Natural killer cell (primary cell): ENCODE results near the gene TOR1B. TPM values are rescaled to one million over a fixed set of nuclear protein-coding genes. Genes with fewer than 3 reads are reported as not detected.
"Not testable (repeated sequence)": the region's sequence is repeated elsewhere in the genome, so short reads cannot be mapped to it uniquely, and the experiment has no call there.

ENCODE experiments used
- ATAC-seq, 3 donors: fragments of 150-1000 bp in 2 of 3; fragments of 200-7000 bp in 1 of 3; cut with Tn5 transposase; 1 replicate in 1 of 3; 2 replicates in 2 of 3; pipeline ENCODE4 v1.10.0; 2021; ENCODE audit warnings: mild to moderate bottlenecking in 2 of 3, moderate library complexity in 2 of 3
- DNase-seq, 2 donors: peaks; one replicate each; pipeline versions ENCODE4 v3.0.0 to v3.0.0-alpha.2; 2013 to 2021; ENCODE audit warnings: mixed read lengths in 1 of 2
- H3K27ac ChIP-seq: one replicate; pipeline ENCODE4 v1.5.1; 2013; ENCODE audit warnings: mild to moderate bottlenecking, low read length
- H3K27me3 ChIP-seq: one replicate; pipeline ENCODE4 v1.6.1; 2013; ENCODE audit warnings: low read length; ENCODE audit not compliant: control insufficient read depth, insufficient read depth
- H3K36me3 ChIP-seq: one replicate; pipeline ENCODE4 v1.6.1; 2013; ENCODE audit warnings: low read length; ENCODE audit not compliant: control insufficient read depth, insufficient read depth
- H3K4me1 ChIP-seq: one replicate; pipeline ENCODE4 v1.6.1; 2013; ENCODE audit warnings: low read length; ENCODE audit not compliant: control insufficient read depth, insufficient read depth
- H3K4me3 ChIP-seq: one replicate; pipeline ENCODE4 v1.5.1; 2013; ENCODE audit warnings: low read length
- H3K9me3 ChIP-seq: one replicate; pipeline ENCODE4 v1.6.1; 2013; ENCODE audit warnings: low read length; ENCODE audit not compliant: control insufficient read depth, insufficient read depth
- H3K27ac Mint-ChIP-seq, 2 donors: one replicate each; pipeline ENCODE4 v1.8.0; 2022; ENCODE audit warnings: mild to moderate bottlenecking in 2 of 2, mixed read lengths in 2 of 2, moderate library complexity in 1 of 2
- H3K27me3 Mint-ChIP-seq, 2 donors: one replicate each; pipeline ENCODE4 v1.8.0; 2022; ENCODE audit warnings: low read depth in 2 of 2, mixed read lengths in 2 of 2
- H3K36me3 Mint-ChIP-seq: one replicate; pipeline ENCODE4 v1.8.0; 2022; ENCODE audit warnings: mixed read lengths
- H3K4me1 Mint-ChIP-seq, 2 donors: one replicate each; pipeline ENCODE4 v1.8.0; 2022; ENCODE audit warnings: mixed read lengths in 2 of 2
- H3K4me3 Mint-ChIP-seq: one replicate; pipeline ENCODE4 v1.8.0; 2022; ENCODE audit warnings: mild to moderate bottlenecking, moderate library complexity, mixed read lengths
- H3K9me3 Mint-ChIP-seq, 2 donors: one replicate each; pipeline ENCODE4 v1.8.0; 2022; ENCODE audit warnings: mixed read lengths in 2 of 2
- WGBS: methylation state at CpG from one replicate; pipeline ENCODE4 v1.1.7; 2013; ENCODE audit warnings: missing lambda C conversion rate; ENCODE audit not compliant: insufficient coverage; 5-methylcytosine and 5-hydroxymethylcytosine counted together
- intact Hi-C: fragments of 100-400 bp; cut with micrococcal nuclease; formaldehyde crosslinking; loops from one replicate; pipeline ENCODE4 v1.14.2; 2022
- total RNA-seq, 4 donors: library from RNA; stranded (reverse); fragments of 120-200 nt in 1 of 4; gene quantifications; one replicate each; pipeline versions ENCODE4 v1.2.3 to v1.2.4, GENCODE V29; 2013 to 2022
- TF ChIP-seq, protein P1 (sequence below): fragments of 200-600 bp; IDR thresholded peaks from one replicate; pipeline ENCODE4 v1.8.0; 2022; ENCODE audit warnings: antibody characterized with exemption

Gene TOR1B
- total RNA-seq, 3 donors from 2014 or later (not counting 1 experiment from before 2014, with no cell fraction given): 20.2 to 30.5 (median 23.9) TPM

DNA sequence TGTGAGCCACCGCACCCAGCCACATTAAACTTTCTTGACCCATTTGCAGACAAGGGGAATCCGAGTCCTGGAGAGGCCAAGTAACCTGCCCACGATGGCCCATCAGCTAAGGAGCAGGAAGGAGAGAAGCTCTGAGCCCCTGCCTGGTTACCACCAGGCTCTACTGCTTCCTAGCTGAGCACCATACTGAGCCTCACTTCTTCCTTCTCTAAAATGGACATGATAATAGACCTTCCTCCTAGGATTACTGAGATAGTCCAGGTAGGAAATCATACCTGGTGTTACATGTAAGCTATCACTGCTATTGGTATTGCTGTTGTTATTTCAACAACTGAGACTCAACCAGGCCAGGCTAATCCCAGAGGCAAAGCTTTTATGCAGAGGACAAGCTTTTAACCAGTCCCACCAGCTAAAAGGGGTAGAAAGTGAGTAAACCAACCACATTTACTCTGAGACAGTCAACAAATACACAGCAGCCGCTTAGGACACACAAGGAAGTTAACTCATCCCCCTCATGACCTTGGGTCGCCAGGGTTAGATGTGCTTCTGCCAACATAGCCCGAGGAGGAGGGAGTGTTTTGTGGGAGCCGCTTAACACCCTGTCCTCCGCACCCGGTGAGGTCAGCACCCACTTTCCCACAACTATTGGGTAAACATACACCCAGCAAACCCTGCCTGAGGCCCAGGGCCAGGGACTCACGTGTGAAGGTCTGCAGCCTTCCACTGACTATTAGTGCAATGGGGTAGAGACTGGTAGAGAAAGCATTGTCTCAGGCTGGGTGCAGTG lies 29.5 kb upstream of the TOR1B start:
- Mint-ChIP-seq H3K9me3 (no peaks in the 10 kb centered on the region), H3K4me1 (peaks cover 20 to 30% of the 10 kb centered on the region in 2 donors), H3K27me3 (peaks cover 0 to 12% of the 10 kb centered on the region in 2 donors), H3K4me3 (no peak overlapping the region), H3K36me3 (no peaks in the 10 kb centered on the region), H3K27ac (peak overlapping the region in 1 of 2 donors; percentile 2)
- Histone ChIP-seq H3K27ac (no peak overlapping the region), H3K4me3 (no peak overlapping the region), H3K9me3 (no peaks in the 10 kb centered on the region), H3K36me3 (no peaks in the 10 kb centered on the region), H3K4me1 (peaks cover 17% of the 10 kb centered on the region), H3K27me3 (no peaks in the 10 kb centered on the region)
- peak; percentile 31 to 52 (median 51) for ATAC-seq
- WGBS: 76% methylated on average over 8 of the region's 10 CpGs
- intact Hi-C loops: no loop called here
- peak; percentile 14 to 23 for DNase-seq
- TF ChIP-seq, protein P1, sequence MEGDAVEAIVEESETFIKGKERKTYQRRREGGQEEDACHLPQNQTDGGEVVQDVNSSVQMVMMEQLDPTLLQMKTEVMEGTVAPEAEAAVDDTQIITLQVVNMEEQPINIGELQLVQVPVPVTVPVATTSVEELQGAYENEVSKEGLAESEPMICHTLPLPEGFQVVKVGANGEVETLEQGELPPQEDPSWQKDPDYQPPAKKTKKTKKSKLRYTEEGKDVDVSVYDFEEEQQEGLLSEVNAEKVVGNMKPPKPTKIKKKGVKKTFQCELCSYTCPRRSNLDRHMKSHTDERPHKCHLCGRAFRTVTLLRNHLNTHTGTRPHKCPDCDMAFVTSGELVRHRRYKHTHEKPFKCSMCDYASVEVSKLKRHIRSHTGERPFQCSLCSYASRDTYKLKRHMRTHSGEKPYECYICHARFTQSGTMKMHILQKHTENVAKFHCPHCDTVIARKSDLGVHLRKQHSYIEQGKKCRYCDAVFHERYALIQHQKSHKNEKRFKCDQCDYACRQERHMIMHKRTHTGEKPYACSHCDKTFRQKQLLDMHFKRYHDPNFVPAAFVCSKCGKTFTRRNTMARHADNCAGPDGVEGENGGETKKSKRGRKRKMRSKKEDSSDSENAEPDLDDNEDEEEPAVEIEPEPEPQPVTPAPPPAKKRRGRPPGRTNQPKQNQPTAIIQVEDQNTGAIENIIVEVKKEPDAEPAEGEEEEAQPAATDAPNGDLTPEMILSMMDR: no peak

DNA sequence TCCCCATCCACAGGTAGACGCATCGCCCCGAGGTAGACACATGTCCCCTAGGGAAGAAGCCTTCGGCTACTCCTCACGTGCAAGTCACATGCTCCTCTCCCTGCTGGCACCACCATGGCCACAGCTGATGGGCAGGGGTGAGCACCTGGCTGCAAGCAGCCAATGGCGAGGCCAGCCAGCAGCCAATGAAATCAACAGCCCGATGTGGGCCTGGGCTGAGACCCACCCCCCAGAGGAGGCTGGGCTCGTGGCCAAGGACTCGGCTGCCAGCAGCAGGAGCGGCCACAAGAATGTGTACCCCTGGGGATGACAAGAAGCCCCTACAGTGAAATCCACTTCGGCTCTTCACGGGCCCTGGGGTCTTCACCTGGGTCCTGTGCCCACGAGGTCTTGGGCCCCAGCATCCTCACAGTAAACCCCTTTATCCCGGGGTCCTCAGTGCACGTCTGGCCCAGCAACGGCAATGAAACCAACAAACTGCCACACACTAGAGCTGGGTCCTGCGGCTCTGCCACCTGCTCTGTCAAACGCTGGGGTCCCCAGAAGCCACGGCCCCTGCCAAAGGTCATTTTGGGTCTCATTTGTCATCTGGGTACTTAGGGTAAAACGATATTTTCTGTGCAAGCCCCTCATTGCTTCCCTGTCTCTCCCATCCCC lies 28.1 kb upstream of the TOR1B start:
- no peak overlapping the region for H3K27ac ChIP-seq
- TF ChIP-seq, protein P1: no peak
- Mint-ChIP-seq H3K9me3 (no peaks in the 10 kb centered on the region), H3K36me3 (no peaks in the 10 kb centered on the region), H3K4me1 (peaks cover 20 to 30% of the 10 kb centered on the region in 2 donors), H3K4me3 (no peak overlapping the region), H3K27ac (no peak overlapping the region), H3K27me3 (peaks cover 6 to 16% of the 10 kb centered on the region in 2 donors)
- no peak overlapping the region for H3K4me3 ChIP-seq
- DNase-seq (no peak), ATAC-seq (no peak)
- no peaks in the 10 kb centered on the region for H3K36me3 ChIP-seq
- 85% methylated on average over 20 of the region's 20 CpGs for WGBS
- no peaks in the 10 kb centered on the region for H3K27me3 ChIP-seq
- intact Hi-C loops: no loop called here
- peaks cover 17% of the 10 kb centered on the region for H3K4me1 ChIP-seq
- no peaks in the 10 kb centered on the region for H3K9me3 ChIP-seq

DNA sequence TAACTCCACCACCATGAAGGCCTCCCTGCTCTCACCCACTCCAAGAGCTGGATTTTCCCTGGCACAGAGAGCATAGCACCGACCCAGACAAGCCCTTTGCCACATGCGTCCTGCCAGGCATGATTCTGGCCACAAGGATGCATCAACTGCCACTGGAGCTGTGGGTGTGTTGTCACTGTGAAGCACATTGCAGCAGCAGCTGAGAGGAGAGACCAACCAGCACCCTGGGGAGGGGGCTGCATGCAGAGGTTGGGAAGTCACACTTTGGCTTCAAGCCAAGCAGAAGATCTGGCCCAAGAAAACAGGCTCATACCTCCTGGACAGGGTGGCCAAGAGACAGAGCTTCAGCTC lies 27.6 kb upstream of the TOR1B start:
- H3K4me1 ChIP-seq: peaks cover 17% of the 10 kb centered on the region
- DNase-seq (no peak), ATAC-seq (no peak)
- Mint-ChIP-seq H3K9me3 (no peaks in the 10 kb centered on the region), H3K4me3 (no peak overlapping the region), H3K4me1 (peaks cover 20 to 30% of the 10 kb centered on the region in 2 donors), H3K27me3 (peaks cover 6 to 16% of the 10 kb centered on the region in 2 donors), H3K27ac (no peak overlapping the region), H3K36me3 (no peaks in the 10 kb centered on the region)
- no peaks in the 10 kb centered on the region for H3K9me3 ChIP-seq
- TF ChIP-seq, protein P1: no peak
- no peak overlapping the region for H3K4me3 ChIP-seq
- no peaks in the 10 kb centered on the region for H3K36me3 ChIP-seq
- intact Hi-C loops: no loop called here
- WGBS: 65% methylated on average over 2 of the region's 2 CpGs
- no peaks in the 10 kb centered on the region for H3K27me3 ChIP-seq
- H3K27ac ChIP-seq: no peak overlapping the region

DNA sequence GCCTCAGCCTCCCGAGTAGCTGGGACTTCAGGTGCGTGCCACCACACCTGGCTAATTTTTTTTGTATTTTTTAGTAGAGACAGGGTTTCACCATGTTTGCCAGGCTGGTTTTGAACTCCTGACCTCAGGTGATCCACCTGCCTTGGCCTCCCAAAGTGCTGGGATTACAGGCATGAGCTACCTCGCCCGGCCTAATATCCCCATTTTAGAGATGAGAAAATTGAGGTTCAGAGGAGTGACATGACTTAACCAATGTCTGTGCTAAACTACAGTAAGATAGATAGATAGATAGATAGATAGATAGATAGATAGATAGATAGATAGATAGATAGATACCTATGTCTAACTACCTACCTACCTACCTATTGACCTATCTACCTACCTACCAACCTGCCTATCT lies 26.9 kb upstream of the TOR1B start:
- H3K36me3 Mint-ChIP-seq, H3K9me3 ChIP-seq, H3K27me3 ChIP-seq, DNase-seq, intact Hi-C loops, H3K4me3 ChIP-seq, H3K9me3 Mint-ChIP-seq, H3K4me3 Mint-ChIP-seq, H3K36me3 ChIP-seq, ATAC-seq, H3K27ac ChIP-seq: not testable (repeated sequence)
- Mint-ChIP-seq H3K27ac (peak overlapping the region in 1 of 2 donors; percentile 89), H3K27me3 (peaks cover 6 to 19% of the 10 kb centered on the region in 2 donors), H3K4me1 (peaks cover 20 to 30% of the 10 kb centered on the region in 2 donors)
- WGBS: 94% methylated on average over 4 of the region's 4 CpGs
- H3K4me1 ChIP-seq: peaks cover 17% of the 10 kb centered on the region
